Regular cardiac myocyte (primary cell): ENCODE results near the gene GSTA1. TPM values are rescaled to one million over a fixed set of nuclear protein-coding genes. Genes with fewer than 3 reads are reported as not detected.

ENCODE experiments used
- total RNA-seq: library from RNA; depleted of rRNA; stranded (reverse); fragments of >200 nt; gene quantifications from 2 replicates; pipeline ENCODE4 v1.2.3, GENCODE V29; 2014

GSTA1 gene
- total RNA-seq: not detected in 2 replicates

GRCh38 chr6:52803668-52804255 lies at the start of gene GSTA1:
GSTA1 (minus strand) TSS chr6:52803816; CDS start chr6:52799267, 4,549 bp downstream.

GRCh38 chr6:52840763-52841585 lies 37.4 kb upstream of the GSTA1 start, which contains the start of gene GSTA5:
GSTA5 (minus strand) TSS chr6:52840813.

GRCh38 chr6:52763322-52763916 lies 40.2 kb downstream of the GSTA1 start, which contains the start of gene GSTA2:
GSTA2 (minus strand) TSS chr6:52763475; CDS start chr6:52757947, 5,528 bp downstream.

Other genes starting within 250 kb of the GSTA1 start
- gene TRAM2, start 226.8 kb downstream of the GSTA1 start, total RNA-seq: 98.0 and 131 TPM in 2 replicates
- gene TMEM14A, start 132.7 kb downstream of the GSTA1 start, total RNA-seq: 30.2 and 36.0 TPM in 2 replicates
- not detected in 2 replicates for gene GSTA2, start 40.3 kb downstream of the GSTA1 start, total RNA-seq
- not detected in 2 replicates for gene GSTA5, start 37.0 kb upstream of the GSTA1 start, total RNA-seq
- gene GSTA3, start 105.9 kb upstream of the GSTA1 start, total RNA-seq: not detected in 2 replicates
- gene GSTA4, start 191.5 kb upstream of the GSTA1 start, total RNA-seq: 25.1 and 46.5 TPM in 2 replicates